Spinal cord (tissue), 10 donors: ENCODE measurements around the gene NPR2. TPM values are rescaled to one million over a fixed set of nuclear protein-coding genes. Genes with fewer than 3 reads are reported as not detected.

Experiments used
- DNase-seq, 6 donors: peaks; one replicate each; pipeline versions ENCODE4 v3.0.0 to v3.0.0-alpha.2; 2013 to 2015; ENCODE audit warnings: low spot score in 6 of 6, low read depth in 4 of 6
- H3K27ac ChIP-seq: one replicate; pipeline ENCODE4 v1.5.1; 2013; ENCODE audit warnings: low read depth, low read length, control low read depth
- H3K27me3 ChIP-seq: one replicate; pipeline ENCODE4 v1.6.1; 2013; ENCODE audit warnings: low read length; ENCODE audit not compliant: control insufficient read depth, insufficient read depth
- H3K36me3 ChIP-seq: one replicate; pipeline ENCODE4 v1.6.1; 2013; ENCODE audit warnings: low read length; ENCODE audit not compliant: control insufficient read depth, insufficient read depth
- H3K4me1 ChIP-seq: one replicate; pipeline ENCODE4 v1.6.1; 2013; ENCODE audit warnings: low read length; ENCODE audit not compliant: control insufficient read depth, insufficient read depth
- H3K4me3 ChIP-seq: one replicate; pipeline ENCODE4 v1.5.1; 2013; ENCODE audit warnings: low read depth, low read length, control low read depth
- H3K9me3 ChIP-seq: one replicate; pipeline ENCODE4 v1.6.1; 2013; ENCODE audit warnings: low read length; ENCODE audit not compliant: control insufficient read depth, insufficient read depth
- WGBS: methylation state at CpG from one replicate; pipeline ENCODE4 v1.1.5; 2013; ENCODE audit warnings: missing lambda C conversion rate; ENCODE audit not compliant: insufficient coverage; 5-methylcytosine and 5-hydroxymethylcytosine counted together
- polyA plus RNA-seq, 2 donors: library from polyadenylated mRNA; unstranded; fragments of 120-200 nt; gene quantifications; one replicate each; pipeline ENCODE4 v1.2.1, GENCODE V29; 2013; ENCODE audit not compliant: insufficient read length in 2 of 2
- total RNA-seq, 2 donors: library from RNA; depleted of rRNA in 1 of 2; stranded (reverse); fragments of 120-200 nt in 1 of 2; fragments of >200 nt in 1 of 2; gene quantifications; one replicate each; pipeline versions ENCODE4 v1.2.3 to v1.2.4, GENCODE V29; 2013 to 2014
- donor health status: healthy.

Gene NPR2
- total and polyA plus RNA-seq, 4 donors = 15.0 to 39.5 (median 30.9) TPM

DNA sequence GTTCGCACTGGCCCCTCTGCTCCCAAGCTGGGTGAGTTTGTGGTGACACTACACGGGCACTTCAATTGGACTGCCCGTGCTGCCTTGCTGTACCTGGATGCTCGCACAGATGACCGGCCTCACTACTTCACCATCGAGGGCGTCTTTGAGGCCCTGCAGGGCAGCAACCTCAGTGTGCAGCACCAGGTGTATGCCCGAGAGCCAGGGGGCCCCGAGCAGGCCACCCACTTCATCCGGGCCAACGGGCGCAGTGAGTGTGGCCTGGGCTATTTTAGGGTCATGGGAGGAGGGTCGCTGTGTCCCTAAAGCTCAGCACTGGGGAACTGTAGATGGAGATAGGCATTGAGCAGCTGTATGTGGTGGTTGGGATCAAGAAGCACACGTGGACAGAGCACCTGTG, 1.4 kb downstream of the NPR2 start:
- H3K4me3 ChIP-seq = no peak overlapping the region
- H3K9me3 ChIP-seq = no peaks in the 10 kb centered on the region
- peaks cover 36% of the 10 kb centered on the region for H3K4me1 ChIP-seq
- H3K27ac ChIP-seq = no peak overlapping the region
- WGBS = 95% methylated on average over 14 of the region's 14 CpGs
- peaks cover 19% of the 10 kb centered on the region for H3K36me3 ChIP-seq
- DNase-seq = no peak
- H3K27me3 ChIP-seq = no peaks in the 10 kb centered on the region

GRCh38 chr9:35793461-35793860, 2.1 kb downstream of the NPR2 start:
- Histone ChIP-seq H3K27ac (no peak overlapping the region), H3K4me1 (peaks cover 36% of the 10 kb centered on the region), H3K4me3 (no peak overlapping the region), H3K36me3 (peaks cover 16% of the 10 kb centered on the region), H3K9me3 (no peaks in the 10 kb centered on the region), H3K27me3 (no peaks in the 10 kb centered on the region)
- 45% methylated on average over 2 of the region's 2 CpGs for WGBS
- no peak for DNase-seq

DNA sequence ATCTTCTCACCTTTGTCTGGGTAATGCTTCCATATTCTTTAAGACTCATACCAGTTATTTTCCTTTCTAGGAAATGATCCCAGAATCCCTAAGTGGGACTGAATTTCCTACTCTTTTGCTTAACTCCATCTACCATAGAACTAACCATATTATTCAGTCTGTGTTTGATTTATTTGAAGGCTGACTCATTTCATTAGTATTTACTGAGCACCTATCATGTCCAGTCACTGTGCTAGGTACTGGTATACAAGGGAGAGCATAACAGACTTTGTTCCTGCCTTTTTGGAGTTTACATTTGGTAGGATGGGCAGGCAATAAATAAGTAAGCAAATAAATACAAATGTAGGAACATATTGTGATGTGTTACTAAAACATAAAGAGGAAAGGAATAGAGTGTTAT, 4.3 kb downstream of the NPR2 start:
- H3K36me3 ChIP-seq = peaks cover 26% of the 10 kb centered on the region
- no peak for DNase-seq
- no peaks in the 10 kb centered on the region for H3K27me3 ChIP-seq
- no peak overlapping the region for H3K27ac ChIP-seq
- no peak overlapping the region for H3K4me3 ChIP-seq
- peaks cover 30% of the 10 kb centered on the region for H3K4me1 ChIP-seq
- no peaks in the 10 kb centered on the region for H3K9me3 ChIP-seq

DNA sequence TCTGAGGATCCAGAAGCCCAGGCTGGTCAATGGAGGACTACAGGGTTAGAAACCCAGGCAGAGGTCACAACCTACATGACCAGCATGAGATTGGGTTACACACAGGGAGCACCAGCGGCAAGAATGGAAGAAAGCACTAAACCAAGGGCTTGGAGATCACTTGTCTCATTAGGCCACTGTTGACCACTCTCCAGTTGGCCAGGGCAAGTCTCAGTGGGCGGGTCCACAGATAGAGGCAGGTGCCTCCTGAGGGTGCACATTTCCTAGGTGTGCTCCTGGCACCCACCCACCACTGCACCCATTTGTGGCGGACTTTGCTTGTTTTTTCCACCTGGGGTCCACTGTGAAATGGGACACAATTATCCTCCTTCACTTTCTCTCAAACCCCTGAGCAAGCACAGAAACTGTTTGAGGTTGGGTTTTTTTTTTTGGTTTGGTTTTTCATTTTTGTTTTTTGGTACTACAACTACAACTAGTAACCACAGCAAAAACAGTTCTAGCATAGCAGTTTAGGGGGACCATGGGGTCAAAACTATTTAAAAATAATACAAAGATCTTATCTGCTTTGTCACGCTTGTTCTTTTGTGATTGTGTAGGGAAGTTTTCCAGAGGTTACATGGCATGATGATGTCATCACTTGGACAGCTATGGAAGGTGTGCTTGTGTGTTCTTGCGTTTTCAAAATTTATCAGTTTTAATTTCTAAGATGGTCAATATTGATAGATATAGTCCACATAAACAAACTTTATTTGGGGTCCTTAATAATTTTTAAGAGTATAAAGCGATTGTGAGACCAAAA, 6.1 kb downstream of the NPR2 start:
- Histone ChIP-seq H3K9me3 (no peaks in the 10 kb centered on the region), H3K27ac (no peak overlapping the region), H3K27me3 (no peaks in the 10 kb centered on the region), H3K4me1 (peaks cover 15% of the 10 kb centered on the region), H3K4me3 (no peak overlapping the region), H3K36me3 (peaks cover 34% of the 10 kb centered on the region)
- WGBS = 95% methylated on average over 2 of the region's 6 CpGs
- no peak for DNase-seq

- H3K9me3 ChIP-seq = no peaks in the 10 kb centered on the region
- no peak overlapping the region for H3K27ac ChIP-seq
- DNase-seq = no peak
- no peak overlapping the region for H3K4me3 ChIP-seq
- peaks cover 2% of the 10 kb centered on the region for H3K4me1 ChIP-seq
- peaks cover 28% of the 10 kb centered on the region for H3K36me3 ChIP-seq
- no peaks in the 10 kb centered on the region for H3K27me3 ChIP-seq
- WGBS = 83% methylated on average over 1 of the region's 4 CpGs
Observed at GRCh38 chr9:35798658-35799374, 7.4 kb downstream of the NPR2 start.

DNA sequence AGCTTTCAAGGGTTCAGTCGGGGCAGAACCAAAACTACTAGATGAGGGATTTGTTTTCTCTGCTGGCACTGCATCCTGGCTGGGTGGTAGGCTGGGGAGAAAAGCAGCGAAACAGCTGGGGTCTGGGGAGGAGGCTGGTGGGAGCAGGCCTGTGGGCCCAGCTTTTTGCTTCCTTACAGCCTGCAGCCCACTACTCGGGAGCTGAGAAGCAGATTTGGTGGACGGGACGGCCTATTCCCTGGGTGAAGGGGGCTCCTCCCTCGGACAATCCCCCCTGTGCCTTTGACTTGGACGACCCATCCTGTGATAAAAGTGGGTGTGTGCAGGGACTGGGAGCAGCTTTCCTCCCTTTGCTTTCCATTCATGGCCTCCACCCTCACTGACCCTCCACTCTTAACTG, 9.1 kb downstream of the NPR2 start:
- Histone ChIP-seq H3K36me3 (peaks cover 37% of the 10 kb centered on the region), H3K9me3 (no peaks in the 10 kb centered on the region), H3K4me3 (no peak overlapping the region), H3K27ac (no peak overlapping the region), H3K27me3 (no peaks in the 10 kb centered on the region), H3K4me1 (no peaks in the 10 kb centered on the region)
- no peak for DNase-seq
- 91% methylated on average over 3 of the region's 7 CpGs for WGBS

DNA sequence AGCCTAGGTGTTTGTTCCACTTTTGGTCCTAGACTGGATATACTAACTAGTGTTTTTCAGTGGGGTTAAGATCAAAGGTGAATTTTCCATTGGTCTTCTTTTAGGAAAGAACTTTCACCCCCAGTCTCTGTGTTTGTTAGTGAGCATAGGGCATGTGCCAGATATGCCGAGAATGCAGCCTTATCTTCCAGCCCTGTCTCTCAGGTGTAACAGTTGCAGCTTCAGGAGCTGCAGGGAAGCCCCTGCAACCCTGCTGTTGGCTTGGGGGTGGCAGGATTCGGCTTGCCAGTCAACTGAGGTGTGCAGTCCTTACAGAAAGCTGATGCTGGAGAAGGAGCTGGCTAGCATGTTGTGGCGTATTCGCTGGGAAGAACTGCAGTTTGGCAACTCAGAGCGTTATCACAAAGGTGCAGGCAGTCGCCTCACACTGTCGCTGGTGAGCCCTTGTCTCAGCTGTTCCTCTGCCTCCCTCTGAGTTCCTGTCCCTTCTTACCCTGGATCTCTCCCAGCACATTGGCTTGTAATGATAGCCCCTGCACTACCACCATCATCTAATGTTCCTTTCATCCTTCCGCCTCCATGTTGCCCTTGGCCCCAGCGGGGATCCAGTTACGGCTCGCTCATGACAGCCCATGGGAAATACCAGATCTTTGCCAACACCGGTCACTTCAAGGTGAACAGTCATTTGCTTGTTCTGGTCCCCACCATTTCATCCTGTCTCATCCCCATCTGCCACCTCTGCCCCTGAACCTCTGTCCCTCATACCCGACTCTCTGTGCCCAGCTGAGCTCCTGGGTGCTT, 10.1 kb downstream of the NPR2 start:
- Histone ChIP-seq H3K36me3 (peaks cover 47% of the 10 kb centered on the region), H3K4me1 (no peaks in the 10 kb centered on the region), H3K4me3 (no peak overlapping the region), H3K9me3 (no peaks in the 10 kb centered on the region), H3K27me3 (no peaks in the 10 kb centered on the region), H3K27ac (no peak overlapping the region)
- DNase-seq = no peak
- WGBS = 96% methylated on average over 13 of the region's 13 CpGs

DNA sequence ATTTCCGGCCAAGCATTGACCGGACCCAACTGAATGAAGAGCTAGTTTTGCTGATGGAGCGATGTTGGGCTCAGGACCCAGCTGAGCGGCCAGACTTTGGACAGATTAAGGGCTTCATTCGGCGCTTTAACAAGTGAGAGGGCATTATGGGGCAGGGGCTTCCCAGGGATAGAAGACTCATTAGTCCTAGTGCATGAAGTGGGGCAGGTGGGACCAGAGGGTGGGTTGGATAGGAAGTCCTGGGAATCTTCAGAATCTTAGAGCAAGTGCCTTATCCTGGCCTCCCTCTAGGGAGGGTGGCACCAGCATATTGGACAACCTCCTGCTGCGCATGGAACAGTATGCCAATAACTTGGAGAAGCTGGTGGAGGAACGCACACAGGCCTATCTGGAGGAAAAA, 14.7 kb downstream of the NPR2 start:
- no peak overlapping the region for H3K27ac ChIP-seq
- H3K4me1 ChIP-seq = peaks cover 4% of the 10 kb centered on the region
- 99% methylated on average over 7 of the region's 8 CpGs for WGBS
- no peak for DNase-seq
- no peaks in the 10 kb centered on the region for H3K27me3 ChIP-seq
- H3K9me3 ChIP-seq = no peaks in the 10 kb centered on the region
- H3K36me3 ChIP-seq = peaks cover 52% of the 10 kb centered on the region
- H3K4me3 ChIP-seq = no peak overlapping the region

GRCh38 chr9:35808433-35808832, 17.0 kb downstream of the NPR2 start:
- Histone ChIP-seq H3K36me3 (peaks cover 41% of the 10 kb centered on the region), H3K27me3 (no peaks in the 10 kb centered on the region), H3K4me1 (peaks cover 19% of the 10 kb centered on the region), H3K9me3 (no peaks in the 10 kb centered on the region), H3K27ac (no peak overlapping the region), H3K4me3 (no peak overlapping the region)
- no peak for DNase-seq
- 96% methylated on average over 9 of the region's 9 CpGs for WGBS
